ENCODE measurements around the gene DDB1.

DNA sequence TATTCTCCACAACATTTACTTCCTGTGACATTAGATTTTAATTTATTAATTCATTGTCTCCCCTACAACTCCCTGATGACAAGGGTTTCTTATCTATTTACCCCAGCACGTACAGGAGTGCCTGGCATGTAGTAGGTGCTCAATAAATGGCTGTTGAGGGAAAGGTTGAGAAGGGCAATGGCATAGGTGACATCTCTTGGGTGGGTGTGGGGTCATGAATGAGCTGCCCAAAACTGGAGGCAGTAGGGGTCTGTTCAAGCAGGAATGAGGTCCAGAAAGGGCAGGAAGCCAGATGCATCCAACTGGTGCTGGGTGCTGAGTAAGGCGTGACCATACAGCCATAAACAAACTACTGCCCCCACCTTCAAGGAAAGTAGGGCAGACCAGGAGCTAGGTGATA lies 40.5 kb downstream of the DDB1 start:
- TF ChIP-seq, protein P1, sequence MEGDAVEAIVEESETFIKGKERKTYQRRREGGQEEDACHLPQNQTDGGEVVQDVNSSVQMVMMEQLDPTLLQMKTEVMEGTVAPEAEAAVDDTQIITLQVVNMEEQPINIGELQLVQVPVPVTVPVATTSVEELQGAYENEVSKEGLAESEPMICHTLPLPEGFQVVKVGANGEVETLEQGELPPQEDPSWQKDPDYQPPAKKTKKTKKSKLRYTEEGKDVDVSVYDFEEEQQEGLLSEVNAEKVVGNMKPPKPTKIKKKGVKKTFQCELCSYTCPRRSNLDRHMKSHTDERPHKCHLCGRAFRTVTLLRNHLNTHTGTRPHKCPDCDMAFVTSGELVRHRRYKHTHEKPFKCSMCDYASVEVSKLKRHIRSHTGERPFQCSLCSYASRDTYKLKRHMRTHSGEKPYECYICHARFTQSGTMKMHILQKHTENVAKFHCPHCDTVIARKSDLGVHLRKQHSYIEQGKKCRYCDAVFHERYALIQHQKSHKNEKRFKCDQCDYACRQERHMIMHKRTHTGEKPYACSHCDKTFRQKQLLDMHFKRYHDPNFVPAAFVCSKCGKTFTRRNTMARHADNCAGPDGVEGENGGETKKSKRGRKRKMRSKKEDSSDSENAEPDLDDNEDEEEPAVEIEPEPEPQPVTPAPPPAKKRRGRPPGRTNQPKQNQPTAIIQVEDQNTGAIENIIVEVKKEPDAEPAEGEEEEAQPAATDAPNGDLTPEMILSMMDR (IDR thresholded peaks at IDR 0.05), result no peak
- TF ChIP-seq POLR2AphosphoS5 (IDR thresholded peaks at IDR 0.05), result no peak
